Rectal smooth muscle tissue (tissue), 1 donor: ENCODE measurements around the gene SPI1.
"Not testable (repeated sequence)": the region's sequence is repeated elsewhere in the genome, so short reads cannot be mapped to it uniquely, and the experiment has no call there.

ENCODE experiments used
- H3K27ac ChIP-seq: one replicate; pipeline ENCODE4 v1.7.0; 2013; ENCODE audit warnings: low read depth, low read length, inconsistent platforms
- H3K27me3 ChIP-seq: one replicate; pipeline ENCODE4 v1.7.0; 2013; ENCODE audit warnings: low read length; ENCODE audit not compliant: control insufficient read depth, insufficient read depth
- H3K36me3 ChIP-seq: one replicate; pipeline ENCODE4 v1.7.0; 2013; ENCODE audit warnings: low read length; ENCODE audit not compliant: control insufficient read depth, insufficient read depth
- H3K4me1 ChIP-seq: one replicate; pipeline ENCODE4 v1.7.0; 2013; ENCODE audit warnings: low read length; ENCODE audit not compliant: control insufficient read depth, insufficient read depth
- H3K4me3 ChIP-seq: one replicate; pipeline ENCODE4 v1.7.0; 2013; ENCODE audit warnings: low read length
- H3K9ac ChIP-seq: one replicate; pipeline ENCODE4 v1.7.0; 2013; ENCODE audit warnings: low read length

Gene SPI1

DNA sequence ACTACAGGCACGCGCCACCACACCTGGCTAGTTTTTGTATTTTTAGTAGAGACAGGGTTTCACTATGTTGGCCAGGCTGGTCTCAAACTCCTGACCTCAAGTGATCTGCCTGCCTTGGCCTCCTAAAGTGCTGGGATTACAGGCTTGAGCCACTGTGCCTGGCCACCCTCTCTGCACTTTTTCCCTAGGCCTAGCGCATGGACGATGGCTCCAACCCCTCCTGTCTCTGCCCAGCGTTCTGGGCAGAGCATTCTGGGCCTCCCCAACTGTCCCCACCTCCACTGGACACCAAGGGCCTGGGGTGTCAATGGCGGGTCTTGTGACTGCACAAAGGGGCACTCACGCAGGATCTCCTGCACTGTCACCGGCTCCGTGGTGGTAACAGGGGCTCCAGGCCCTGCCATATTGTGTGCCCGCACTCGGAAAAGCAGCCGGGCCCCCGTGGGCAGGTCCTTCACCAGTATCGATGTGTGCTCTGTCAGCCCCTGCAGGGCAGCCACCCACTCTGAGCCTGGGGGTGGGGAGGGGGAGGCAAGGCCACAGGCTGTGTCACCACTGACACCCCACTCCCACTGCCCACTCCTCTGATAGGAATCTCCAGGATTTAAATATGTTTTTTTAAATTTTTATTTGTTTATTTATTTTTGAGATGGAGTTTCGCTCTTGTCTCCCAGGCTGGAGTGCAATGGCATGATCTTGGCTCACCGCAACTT, 43.5 kb downstream of the SPI1 start:
- not testable (repeated sequence) for H3K27me3 ChIP-seq, H3K4me3 ChIP-seq, H3K9ac ChIP-seq, H3K4me1 ChIP-seq, H3K36me3 ChIP-seq, H3K27ac ChIP-seq

DNA sequence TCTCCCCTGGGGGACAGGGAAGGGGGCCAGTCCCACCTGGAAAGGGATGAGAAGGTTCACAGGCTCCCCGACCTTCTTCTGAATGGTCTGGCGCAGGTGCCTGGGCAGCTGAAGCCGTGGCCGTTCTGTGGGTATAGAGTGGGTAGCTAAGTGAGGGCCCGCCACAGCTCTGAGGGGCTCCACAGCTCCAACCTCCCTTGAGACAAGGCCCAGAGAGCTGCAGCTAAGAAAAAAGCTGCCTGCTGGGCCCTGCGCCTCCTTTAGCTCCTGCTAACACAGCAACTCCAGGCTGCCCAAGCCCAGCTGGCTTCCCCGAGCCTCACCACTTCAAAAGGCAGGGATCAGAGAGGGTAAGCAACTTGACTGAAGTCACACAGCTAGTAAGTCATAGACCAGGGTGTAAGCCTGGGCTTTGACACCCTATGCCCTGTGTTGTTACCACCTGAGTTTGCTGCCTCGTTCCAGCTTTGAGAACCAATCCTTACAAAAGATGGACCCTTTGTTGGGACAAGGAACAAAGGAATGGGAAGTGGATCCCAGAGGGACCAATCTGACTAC, 44.4 kb downstream of the SPI1 start:
- Histone ChIP-seq H3K4me1 (no peaks in the 10 kb centered on the region), H3K27me3 (no peaks in the 10 kb centered on the region), H3K27ac (no peak overlapping the region), H3K4me3 (no peak overlapping the region), H3K9ac (no peak overlapping the region), H3K36me3 (peaks cover 8% of the 10 kb centered on the region)

GRCh38 chr11:47333526-47333845, 44.9 kb downstream of the SPI1 start:
- Histone ChIP-seq H3K4me3 (no peak overlapping the region), H3K9ac (no peak overlapping the region), H3K27me3 (no peaks in the 10 kb centered on the region), H3K36me3 (peaks cover 11% of the 10 kb centered on the region), H3K4me1 (no peaks in the 10 kb centered on the region), H3K27ac (no peak overlapping the region)

- Histone ChIP-seq H3K4me3 (no peak overlapping the region), H3K9ac (no peak overlapping the region), H3K27me3 (no peaks in the 10 kb centered on the region), H3K4me1 (no peaks in the 10 kb centered on the region), H3K27ac (no peak overlapping the region), H3K36me3 (peaks cover 16% of the 10 kb centered on the region)
These were observed 45.4 kb downstream of the SPI1 start for GRCh38 chr11:47332791-47333525.

DNA sequence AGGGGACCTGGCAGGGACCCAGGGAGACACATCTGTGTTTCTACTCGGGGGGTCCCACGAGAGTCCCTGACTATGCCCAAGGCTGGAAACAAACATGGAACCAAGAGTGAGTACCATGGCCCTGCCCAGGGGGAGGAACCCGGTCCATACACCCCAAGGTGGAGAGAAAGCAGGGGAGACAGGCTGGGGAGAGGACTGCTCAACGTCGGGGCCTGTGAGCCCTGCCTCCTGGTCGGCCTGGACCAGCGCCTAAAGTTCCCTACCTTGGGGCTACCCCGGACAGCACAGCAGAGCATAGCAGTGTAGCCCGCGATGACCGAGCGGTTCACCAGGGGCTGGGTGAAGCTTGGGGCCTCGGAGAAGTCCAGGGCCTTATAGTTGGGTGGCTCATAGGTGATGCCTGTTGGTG, 46.0 kb downstream of the SPI1 start:
- no peaks in the 10 kb centered on the region for H3K27me3 ChIP-seq
- H3K4me3 ChIP-seq = no peak overlapping the region
- peaks cover 21% of the 10 kb centered on the region for H3K36me3 ChIP-seq

GRCh38 chr11:47331454-47332302, 46.7 kb downstream of the SPI1 start:
- Histone ChIP-seq H3K27me3 (no peaks in the 10 kb centered on the region), H3K4me3 (no peak overlapping the region), H3K27ac (no peak overlapping the region), H3K4me1 (no peaks in the 10 kb centered on the region), H3K9ac (no peak overlapping the region), H3K36me3 (peaks cover 27% of the 10 kb centered on the region)

More for the DNA sequence above, 46.0 kb downstream of the SPI1 start:
- no peaks in the 10 kb centered on the region for H3K4me1 ChIP-seq
- no peak overlapping the region for H3K9ac ChIP-seq
- no peak overlapping the region for H3K27ac ChIP-seq

DNA sequence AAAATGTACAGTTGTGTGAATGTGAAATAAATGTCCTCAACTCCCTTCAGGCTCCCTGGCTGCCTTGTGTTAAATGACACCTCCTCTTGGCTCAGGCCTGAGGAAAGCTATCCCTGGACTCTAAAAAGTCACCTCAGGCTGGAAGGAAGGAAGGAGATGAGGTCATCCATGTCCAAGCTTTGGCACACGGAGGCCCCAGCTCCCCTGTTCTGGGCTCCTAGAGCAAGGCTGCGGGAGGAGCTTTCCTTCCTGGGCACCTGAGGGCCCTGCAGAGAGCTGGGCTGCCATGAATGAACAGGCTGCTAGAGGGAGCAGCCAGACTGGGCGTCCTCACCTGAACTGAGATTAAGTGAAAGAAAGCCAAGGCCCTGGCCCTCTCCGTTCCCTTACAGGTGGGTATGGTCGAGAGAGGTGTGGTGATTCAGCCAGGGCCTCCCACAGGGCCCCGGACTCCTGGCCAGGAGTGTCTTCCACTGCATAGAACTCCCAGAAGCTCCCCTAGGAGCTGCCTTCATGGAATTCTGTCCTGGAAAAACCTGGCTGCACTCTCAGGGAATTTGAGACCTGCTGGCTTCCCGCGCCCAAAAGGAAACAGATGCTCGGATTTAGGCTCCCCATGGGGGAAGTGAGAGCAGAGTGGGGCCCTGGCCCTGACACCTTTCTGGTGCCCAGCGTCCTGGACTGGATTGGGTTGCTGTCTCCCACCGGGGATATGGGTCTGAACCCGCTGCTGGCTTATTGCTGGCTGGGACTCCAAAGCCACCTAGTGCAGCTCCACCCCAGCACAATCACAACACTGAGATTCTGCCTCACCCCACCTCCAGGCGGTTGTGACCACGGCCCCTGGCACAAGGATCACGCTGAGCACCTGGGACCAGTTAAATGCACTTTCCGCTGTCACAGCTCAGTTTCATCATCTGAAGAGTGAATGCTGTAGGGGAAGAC, 48.1 kb downstream of the SPI1 start:
- Histone ChIP-seq H3K9ac (no peak overlapping the region), H3K27ac (no peak overlapping the region), H3K4me1 (no peaks in the 10 kb centered on the region), H3K36me3 (peaks cover 39% of the 10 kb centered on the region), H3K27me3 (no peaks in the 10 kb centered on the region), H3K4me3 (no peak overlapping the region)

- Histone ChIP-seq H3K36me3 (peaks cover 45% of the 10 kb centered on the region), H3K4me3 (no peak overlapping the region), H3K4me1 (no peaks in the 10 kb centered on the region), H3K27ac (no peak overlapping the region), H3K9ac (no peak overlapping the region), H3K27me3 (no peaks in the 10 kb centered on the region)
These were observed 48.8 kb downstream of the SPI1 start for GRCh38 chr11:47329431-47329986.

DNA sequence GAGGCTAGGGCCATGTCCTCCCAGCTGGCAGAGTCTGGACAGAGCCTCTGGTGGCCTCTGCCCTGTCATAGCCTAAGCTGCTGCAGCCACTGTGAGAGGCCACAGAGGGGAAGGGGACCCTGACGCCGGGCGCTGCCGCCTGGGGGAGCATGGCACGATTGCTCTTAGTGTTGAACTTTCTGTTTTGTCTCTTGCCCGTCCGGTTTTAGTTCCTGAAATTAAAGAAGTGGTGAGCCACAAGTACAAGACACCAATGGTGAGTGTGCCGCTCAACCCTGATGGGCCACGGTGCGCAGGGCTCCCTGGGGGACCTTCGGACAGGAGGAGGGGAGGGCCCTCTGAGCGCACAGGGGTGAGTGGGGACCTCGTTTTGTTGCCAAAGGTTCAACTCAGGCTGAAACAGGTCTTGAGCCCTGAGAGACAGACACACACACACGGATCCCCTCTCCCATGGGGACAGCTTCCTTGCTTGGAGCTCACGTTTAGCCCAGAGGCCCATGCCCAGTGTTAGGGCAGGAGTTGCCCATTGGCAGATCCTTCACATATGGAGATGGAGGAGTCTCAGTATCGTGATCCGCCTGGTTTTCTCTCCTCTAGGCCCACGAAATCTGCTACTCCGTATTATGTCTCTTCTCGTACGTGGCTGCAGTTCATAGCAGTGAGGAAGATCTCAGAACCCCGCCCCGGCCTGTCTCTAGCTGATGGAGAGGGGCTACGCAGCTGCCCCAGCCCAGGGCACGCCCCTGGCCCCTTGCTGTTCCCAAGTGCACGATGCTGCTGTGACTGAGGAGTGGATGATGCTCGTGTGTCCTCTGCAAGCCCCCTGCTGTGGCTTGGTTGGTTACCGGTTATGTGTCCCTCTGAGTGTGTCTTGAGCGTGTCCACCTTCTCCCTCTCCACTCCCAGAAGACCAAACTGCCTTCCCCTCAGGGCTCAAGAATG, 49.6 kb downstream of the SPI1 start:
- Histone ChIP-seq H3K4me1 (no peaks in the 10 kb centered on the region), H3K27ac (no peak overlapping the region), H3K27me3 (no peaks in the 10 kb centered on the region), H3K4me3 (no peak overlapping the region), H3K36me3 (peaks cover 45% of the 10 kb centered on the region), H3K9ac (no peak overlapping the region)

DNA sequence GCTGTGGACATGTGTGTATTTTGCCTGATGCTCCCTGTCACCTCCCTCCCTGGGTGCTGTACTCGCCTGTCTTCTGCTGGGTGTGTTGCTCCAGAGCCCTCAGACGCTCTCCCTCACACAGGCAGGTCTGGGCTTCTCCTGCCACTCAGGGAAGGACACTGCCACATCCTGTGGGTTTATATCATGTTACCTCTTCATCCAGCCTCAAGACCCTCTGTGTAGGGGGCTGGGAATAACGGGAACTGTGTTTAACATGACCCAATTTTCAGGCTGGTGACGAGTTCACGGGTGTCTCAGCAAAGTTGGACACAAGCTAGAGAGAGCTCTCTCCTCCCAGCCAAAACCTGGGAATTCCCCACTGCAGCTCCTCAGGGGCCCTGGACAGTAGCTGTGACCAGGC, 50.4 kb downstream of the SPI1 start:
- Histone ChIP-seq H3K36me3 (peaks cover 45% of the 10 kb centered on the region), H3K27ac (no peak overlapping the region), H3K4me3 (no peak overlapping the region), H3K4me1 (no peaks in the 10 kb centered on the region), H3K9ac (no peak overlapping the region), H3K27me3 (no peaks in the 10 kb centered on the region)

DNA sequence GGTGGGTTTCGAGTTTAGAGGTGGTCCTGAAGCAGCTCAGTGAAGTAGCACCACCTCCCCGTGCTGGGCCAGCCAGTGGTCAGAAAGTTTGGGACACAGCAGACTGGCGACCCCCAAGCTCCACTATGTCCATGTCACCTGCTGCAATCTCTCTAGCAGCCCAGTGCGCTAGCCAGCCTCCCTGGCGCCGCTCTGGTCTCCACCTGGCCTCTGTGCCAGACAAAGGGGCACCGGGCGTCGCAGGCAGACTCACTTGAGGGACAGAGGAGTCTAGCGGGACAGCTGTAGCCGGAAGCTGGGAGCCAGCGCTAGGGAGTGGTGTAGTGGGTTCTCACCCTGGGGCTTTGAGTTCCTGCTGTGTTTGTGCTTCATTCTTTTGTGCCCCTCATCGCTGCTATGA, 51.3 kb downstream of the SPI1 start:
- Histone ChIP-seq H3K4me3 (no peak overlapping the region), H3K36me3 (peaks cover 47% of the 10 kb centered on the region), H3K27ac (no peak overlapping the region), H3K4me1 (no peaks in the 10 kb centered on the region), H3K9ac (no peak overlapping the region), H3K27me3 (no peaks in the 10 kb centered on the region)
